PC-3 (cell line): ENCODE data around the gene CNTN1. TPM values are rescaled to one million over a fixed set of nuclear protein-coding genes. Genes with fewer than 3 reads are reported as not detected.
A peak's percentile ranks its signal among the peaks of the same experiment; 100 is the strongest.

ENCODE experiments used
- ATAC-seq: fragments of 200-7000 bp; cut with Tn5 transposase; 2 replicates; pipeline ENCODE4 v1.9.1; 2020; ENCODE audit warnings: mild to moderate bottlenecking, moderate library complexity
- BruUV-seq: library from RNA; stranded (reverse); fragments of 400-500 nt; replicated peaks from 2 replicates; lab custom pipeline; 2021; lab: Mats Ljungman, UMichigan
- CTCF ChIA-PET: fragments of 300-600 bp; sonication (Branson Sonifier 250); formaldehyde crosslinking; loops from one replicate; lab custom pipeline; 2022; ENCODE audit warnings: antibody characterized with exemption; lab: Charles Lee
- POLR2A ChIA-PET: fragments of 300-600 bp; sonication (Branson Sonifier 250); formaldehyde crosslinking; loops from one replicate; lab custom pipeline; 2022; ENCODE audit warnings: antibody characterized with exemption; ENCODE audit not compliant: unreplicated experiment; lab: Charles Lee
- DNase-seq: peaks from one replicate; pipeline ENCODE4 v3.0.0-alpha.2; 2015
- H2AFZ ChIP-seq: fragments of 300-600 bp; sonication (generic); 2 replicates; pipeline ENCODE4 v1.6.0; 2016; ENCODE audit warnings: antibody characterized with exemption, low read length
- H3F3A ChIP-seq: fragments of 300-600 bp; sonication (generic); one replicate; pipeline ENCODE4 v1.6.0; 2017; ENCODE audit warnings: antibody characterized with exemption, low read length, control low read depth, mild to moderate bottlenecking; ENCODE audit not compliant: unreplicated experiment
- H3K27ac ChIP-seq: fragments of 300-600 bp; sonication (generic); 2 replicates; pipeline ENCODE4 v1.5.1; 2016; ENCODE audit warnings: mild to moderate bottlenecking, low read length
- H3K27me3 ChIP-seq: fragments of 300-600 bp; sonication (generic); 2 replicates; pipeline ENCODE4 v1.6.1; 2016; ENCODE audit warnings: low read length, mixed read lengths
- H3K36me3 ChIP-seq: fragments of 300-600 bp; sonication (generic); 2 replicates; pipeline ENCODE4 v1.6.1; 2016; ENCODE audit warnings: low read depth, mixed run types, low read length, mixed read lengths
- H3K4me1 ChIP-seq: fragments of 300-600 bp; sonication (generic); 2 replicates; pipeline ENCODE4 v1.5.1; 2016; ENCODE audit warnings: low read length; ENCODE audit not compliant: insufficient read depth
- H3K4me2 ChIP-seq: fragments of 300-600 bp; sonication (generic); 2 replicates; pipeline ENCODE4 v1.6.0; 2016; ENCODE audit warnings: low read length
- H3K4me3 ChIP-seq: fragments of 300-600 bp; sonication (generic); 2 replicates; pipeline ENCODE4 v1.5.1; 2016; ENCODE audit warnings: mild to moderate bottlenecking, low read length, mixed read lengths
- H3K79me2 ChIP-seq: fragments of 300-600 bp; sonication (generic); 2 replicates; pipeline ENCODE4 v1.6.1; 2017; ENCODE audit warnings: low read length, mixed read lengths
- H3K9ac ChIP-seq: fragments of 300-600 bp; sonication (generic); 2 replicates; pipeline ENCODE4 v1.6.0; 2016; ENCODE audit warnings: mild to moderate bottlenecking, low read length
- H3K9me2 ChIP-seq: fragments of 300-600 bp; sonication (generic); replicated peaks from 2 replicates; pipeline ENCODE4 v1.6.1; 2016; ENCODE audit warnings: mixed run types, low read length, mixed read lengths
- H3K9me3 ChIP-seq: fragments of 300-600 bp; sonication (generic); 2 replicates; pipeline ENCODE4 v1.6.1; 2016; ENCODE audit warnings: low read length, mixed read lengths
- H4K20me1 ChIP-seq: fragments of 300-600 bp; sonication (generic); 2 replicates; pipeline ENCODE4 v1.6.1; 2016; ENCODE audit warnings: low read length, mixed read lengths
- CTCF ChIP-seq: fragments of 300-600 bp; sonication (generic); conservative IDR thresholded peaks from 2 replicates; pipeline ENCODE4 v1.5.1; 2017; ENCODE audit warnings: antibody characterized with exemption, low read depth, mild to moderate bottlenecking, low read length
- EZH2 ChIP-seq: fragments of 300-600 bp; sonication (generic); IDR thresholded peaks from one replicate; pipeline ENCODE4 v1.6.1; 2017; ENCODE audit warnings: antibody characterized with exemption, mild to moderate bottlenecking, low read length; ENCODE audit not compliant: unreplicated experiment
- EZH2phosphoT487 ChIP-seq: fragments of 300-600 bp; sonication (generic); IDR thresholded peaks from 2 replicates; pipeline ENCODE4 v1.6.1; 2018; ENCODE audit warnings: mild to moderate bottlenecking, antibody characterized with exemption, low read length, borderline replicate concordance
- intact Hi-C: fragments of 100-400 bp; cut with micrococcal nuclease; formaldehyde crosslinking; loops from 2 replicates; pipeline ENCODE4 v1.9.0; 2023
- total RNA-seq: library from RNA; depleted of rRNA; stranded (reverse); fragments of >200 nt; gene quantifications from 2 replicates; pipeline ENCODE4 v1.2.3, GENCODE V29; 2014

CNTN1 gene
- total RNA-seq, 1 experiment from 2014 or later = not detected

- TF ChIP-seq EZH2phosphoT487 (no peak), CTCF (no peak), EZH2 (no peak)
- no peak overlapping the region for H3K4me3 ChIP-seq
- ATAC-seq (peak; percentile 56), DNase-seq (peak; percentile 65)
- H3K4me1 ChIP-seq = peaks cover 10% of the 10 kb centered on the region; the same call in 1 of the 2 replicates
- no peaks in the 10 kb centered on the region for H3K9me2 ChIP-seq
- H2AFZ ChIP-seq = no peak overlapping the region
- no peaks in the 10 kb centered on the region for H3F3A ChIP-seq
- no peak overlapping the region for H3K27ac ChIP-seq
- intact Hi-C loops = no loop called here
- no peaks in the 10 kb centered on the region for H3K36me3 ChIP-seq
- no peaks in the 10 kb centered on the region for H3K79me2 ChIP-seq
- H4K20me1 ChIP-seq = no peaks in the 10 kb centered on the region
- H3K4me2 ChIP-seq = peak overlapping the region; percentile 2
- BruUV-seq = no TSS peak
- POLR2A ChIA-PET = no interaction called here
- CTCF ChIA-PET = no interaction called here
- no peak overlapping the region for H3K9ac ChIP-seq
- no peaks in the 10 kb centered on the region for H3K9me3 ChIP-seq
- peaks cover 28% of the 10 kb centered on the region for H3K27me3 ChIP-seq
Measured at GRCh38 chr12:40829738-40830144, 137.5 kb downstream of the CNTN1 start.

DNA sequence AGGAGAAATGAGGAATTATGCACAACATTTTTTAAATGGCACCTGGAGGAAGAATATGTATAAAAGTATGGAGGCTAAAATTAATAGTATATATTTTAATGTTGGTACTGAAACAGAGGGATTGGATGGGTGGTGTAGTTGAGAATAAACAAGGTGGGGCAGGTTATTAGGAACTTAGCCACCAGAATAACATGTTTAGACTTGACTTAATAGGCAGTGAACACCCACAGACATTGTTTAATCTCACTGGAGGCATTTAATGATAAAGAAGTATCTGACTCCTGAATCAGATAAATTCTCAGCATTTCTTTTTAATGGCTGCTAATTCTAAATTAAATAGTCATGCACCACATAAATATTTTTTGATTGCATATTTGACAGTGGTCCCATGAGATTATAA lies 139.7 kb downstream of the CNTN1 start:
- BruUV-seq = no TSS peak
- H3F3A ChIP-seq = no peaks in the 10 kb centered on the region
- H3K27me3 ChIP-seq = peaks cover 27% of the 10 kb centered on the region
- H3K4me1 ChIP-seq = peaks cover 10% of the 10 kb centered on the region; the same call in 1 of the 2 replicates
- POLR2A ChIA-PET = no interaction called here
- H3K9me2 ChIP-seq = no peaks in the 10 kb centered on the region
- no peak overlapping the region for H3K4me2 ChIP-seq
- no peak overlapping the region for H3K9ac ChIP-seq
- intact Hi-C loops = no loop called here
- no peak overlapping the region for H3K4me3 ChIP-seq
- no peak overlapping the region for H3K27ac ChIP-seq
- no peak for TF ChIP-seq EZH2
- no peak for TF ChIP-seq CTCF
- no peak for TF ChIP-seq EZH2phosphoT487
- no peak overlapping the region for H2AFZ ChIP-seq
- no peaks in the 10 kb centered on the region for H4K20me1 ChIP-seq
- no peaks in the 10 kb centered on the region for H3K36me3 ChIP-seq
- H3K9me3 ChIP-seq = no peaks in the 10 kb centered on the region
- no peaks in the 10 kb centered on the region for H3K79me2 ChIP-seq
- ATAC-seq = no peak
- no peak for DNase-seq
- CTCF ChIA-PET = no interaction called here

GRCh38 chr12:40832668-40833067 lies 140.4 kb downstream of the CNTN1 start:
- intact Hi-C loops = no loop called here
- TF ChIP-seq EZH2phosphoT487 = no peak
- no peak for TF ChIP-seq EZH2
- no peak for TF ChIP-seq CTCF
- ATAC-seq = no peak
- H3K27ac ChIP-seq = no peak overlapping the region
- no peaks in the 10 kb centered on the region for H3F3A ChIP-seq
- H3K27me3 ChIP-seq = peaks cover 23% of the 10 kb centered on the region
- H3K9me3 ChIP-seq = no peaks in the 10 kb centered on the region
- ChIA-PET CTCF (no interaction called here), POLR2A (no interaction called here)
- no peak overlapping the region for H3K4me2 ChIP-seq
- H3K9me2 ChIP-seq = no peaks in the 10 kb centered on the region
- DNase-seq = no peak
- H4K20me1 ChIP-seq = no peaks in the 10 kb centered on the region
- no peak overlapping the region for H2AFZ ChIP-seq
- no peaks in the 10 kb centered on the region for H3K36me3 ChIP-seq
- no peaks in the 10 kb centered on the region for H3K79me2 ChIP-seq
- no peak overlapping the region for H3K4me3 ChIP-seq
- no peak overlapping the region for H3K9ac ChIP-seq
- H3K4me1 ChIP-seq = peaks cover 10% of the 10 kb centered on the region; the same call in 1 of the 2 replicates
- no TSS peak for BruUV-seq
